H9 (cell line): ENCODE measurements around the gene IQSEC1. TPM values are rescaled to one million over a fixed set of nuclear protein-coding genes. Genes with fewer than 3 reads are reported as not detected.

Source experiments
- DNase-seq: peaks from one replicate; pipeline ENCODE4 v3.0.0-alpha.2; 2017
- H2AFZ ChIP-seq: one replicate; pipeline ENCODE4 v1.6.1; 2013; ENCODE audit warnings: mild to moderate bottlenecking, low read length, control low read depth, moderate library complexity
- H2AK5ac ChIP-seq: 2 replicates; pipeline ENCODE4 v1.6.1; 2013; ENCODE audit warnings: low read length, control low read depth, mixed read lengths; ENCODE audit not compliant: insufficient read length
- H2BK120ac ChIP-seq: one replicate; pipeline ENCODE4 v1.6.1; 2013; ENCODE audit warnings: low read depth, mild to moderate bottlenecking, low read length, control low read depth, inconsistent platforms; ENCODE audit not compliant: poor library complexity, severe bottlenecking
- H2BK12ac ChIP-seq: 2 replicates; pipeline ENCODE4 v1.6.1; 2013; ENCODE audit warnings: low read length, control low read depth, mixed read lengths, low read depth; ENCODE audit not compliant: insufficient read length
- H2BK15ac ChIP-seq: 2 replicates; pipeline ENCODE4 v1.6.1; 2013; ENCODE audit warnings: low read depth, low read length, control low read depth
- H2BK20ac ChIP-seq: one replicate; pipeline ENCODE4 v1.6.1; 2013; ENCODE audit warnings: low read depth, mild to moderate bottlenecking, low read length, control low read depth, inconsistent platforms; ENCODE audit not compliant: poor library complexity, severe bottlenecking
- H2BK5ac ChIP-seq: 2 replicates; pipeline ENCODE4 v1.6.1; 2013; ENCODE audit warnings: low read length, control low read depth, mixed read lengths; ENCODE audit not compliant: insufficient read length
- H3K14ac ChIP-seq: 2 replicates; pipeline ENCODE4 v1.6.1; 2013; ENCODE audit warnings: low read length, control low read depth; ENCODE audit not compliant: insufficient read depth
- H3K18ac ChIP-seq: 2 replicates; pipeline ENCODE4 v1.6.1; 2013; ENCODE audit warnings: low read depth, mild to moderate bottlenecking, mixed read lengths, low read length, control low read depth; ENCODE audit not compliant: insufficient read length
- H3K23ac ChIP-seq: 2 replicates; pipeline ENCODE4 v1.6.1; 2013; ENCODE audit warnings: low read length, control low read depth, mixed read lengths, low read depth; ENCODE audit not compliant: insufficient read length
- H3K23me2 ChIP-seq: 2 replicates; pipeline ENCODE4 v1.6.1; 2013; ENCODE audit warnings: low read depth, mild to moderate bottlenecking, mixed read lengths, low read length, control low read depth; ENCODE audit not compliant: insufficient read length, poor library complexity, severe bottlenecking
- H3K27ac ChIP-seq: 2 replicates; pipeline ENCODE4 v1.5.1; 2013; ENCODE audit warnings: low read length, control low read depth, mixed read lengths, low read depth; ENCODE audit not compliant: insufficient read length
- H3K27me3 ChIP-seq: 2 replicates; pipeline ENCODE4 v1.6.1; 2013; ENCODE audit warnings: low read length, control low read depth, inconsistent platforms; ENCODE audit not compliant: insufficient read depth
- H3K4ac ChIP-seq: 2 replicates; pipeline ENCODE4 v1.6.1; 2013; ENCODE audit warnings: low read depth, mild to moderate bottlenecking, control low read depth, inconsistent platforms, low read length, moderate library complexity
- H3K4me1 ChIP-seq: 2 replicates; pipeline ENCODE4 v1.6.1; 2013; ENCODE audit warnings: low read length, control low read depth, inconsistent platforms; ENCODE audit not compliant: insufficient read depth
- H3K4me2 ChIP-seq: 2 replicates; pipeline ENCODE4 v1.6.1; 2013; ENCODE audit warnings: low read length, control low read depth, mixed read lengths; ENCODE audit not compliant: insufficient read length, insufficient read depth
- H3K56ac ChIP-seq: 2 replicates; pipeline ENCODE4 v1.6.1; 2013; ENCODE audit warnings: low read depth, mild to moderate bottlenecking, mixed read lengths, low read length, control low read depth; ENCODE audit not compliant: insufficient read length
- H3K79me1 ChIP-seq: 2 replicates; pipeline ENCODE4 v1.6.1; 2013; ENCODE audit warnings: low read depth, mild to moderate bottlenecking, moderate library complexity, low read length, control low read depth, inconsistent platforms; ENCODE audit not compliant: insufficient read depth, poor library complexity, severe bottlenecking
- H3K79me2 ChIP-seq: 2 replicates; pipeline ENCODE4 v1.6.1; 2013; ENCODE audit warnings: low read length, control low read depth, inconsistent platforms; ENCODE audit not compliant: insufficient read depth
- H3K9ac ChIP-seq: 2 replicates; pipeline ENCODE4 v1.6.1; 2013; ENCODE audit warnings: low read length, control low read depth, mixed read lengths; ENCODE audit not compliant: insufficient read length; ENCODE audit errors: extremely low read depth
- H3K9me3 ChIP-seq: one replicate; pipeline ENCODE4 v1.6.1; 2013; ENCODE audit warnings: low read depth, low read length, inconsistent platforms; ENCODE audit not compliant: control insufficient read depth
- H3T11ph ChIP-seq: one replicate; pipeline ENCODE4 v1.6.1; 2013; ENCODE audit warnings: mild to moderate bottlenecking, low read length, control low read depth, inconsistent platforms
- H4K20me1 ChIP-seq: one replicate; pipeline ENCODE4 v1.6.1; 2013; ENCODE audit not compliant: control insufficient read depth, insufficient read length, insufficient read depth
- H4K5ac ChIP-seq: 2 replicates; pipeline ENCODE4 v1.6.1; 2013; ENCODE audit warnings: low read depth, mild to moderate bottlenecking, mixed read lengths, low read length, control low read depth; ENCODE audit not compliant: insufficient read length
- H4K8ac ChIP-seq: replicated peaks from 2 replicates; pipeline ENCODE4 v1.6.1; 2013; ENCODE audit warnings: low read length, control low read depth, mixed read lengths, low read depth; ENCODE audit not compliant: insufficient read length
- H4K91ac ChIP-seq: 2 replicates; pipeline ENCODE4 v1.6.1; 2013; ENCODE audit warnings: low read depth, mild to moderate bottlenecking, moderate library complexity, mixed read lengths, low read length, control low read depth; ENCODE audit not compliant: insufficient read length
- H3K27ac Mint-ChIP-seq, 3 experiments: 2 replicates in 2 of 3; 3 replicates in 1 of 3; pipeline ENCODE4 v1.8.0; 2020 to 2021; ENCODE audit warnings: mixed read lengths in 3 of 3, mild to moderate bottlenecking in 1 of 3, moderate library complexity in 1 of 3
- H3K27me3 Mint-ChIP-seq: 2 replicates; pipeline ENCODE4 v1.8.0; 2021; ENCODE audit warnings: low read depth, mild to moderate bottlenecking, moderate library complexity, mixed read lengths
- H3K36me3 Mint-ChIP-seq, 3 experiments: 2 replicates in 2 of 3; 3 replicates in 1 of 3; pipeline ENCODE4 v1.8.0; 2020 to 2021; ENCODE audit warnings: low read depth in 3 of 3, mixed read lengths in 3 of 3; ENCODE audit not compliant: insufficient read depth in 1 of 3
- H3K4me1 Mint-ChIP-seq, 2 experiments: 2 replicates each; pipeline ENCODE4 v1.8.0; 2020; ENCODE audit warnings: mixed read lengths in 2 of 2
- H3K4me3 Mint-ChIP-seq, 2 experiments: 2 replicates in 1 of 2; 3 replicates in 1 of 2; pipeline ENCODE4 v1.8.0; 2020 to 2021; ENCODE audit warnings: mild to moderate bottlenecking in 2 of 2, mixed read lengths in 2 of 2, moderate library complexity in 1 of 2
- H3K9me3 Mint-ChIP-seq, 2 experiments: 2 replicates in 1 of 2; 3 replicates in 1 of 2; pipeline ENCODE4 v1.8.0; 2020; ENCODE audit warnings: mild to moderate bottlenecking in 2 of 2, mixed read lengths in 2 of 2, moderate library complexity in 1 of 2
- WGBS: extraction: QIAGEN DNeasy Blood & Tissue Kit; methylation state at CpG from one replicate; pipeline ENCODE4 v1.1.7; 2013; ENCODE audit warnings: missing lambda C conversion rate, low lambda C conversion rate, mixed read lengths; ENCODE audit not compliant: insufficient read length; ENCODE audit errors: extremely low coverage; 5-methylcytosine and 5-hydroxymethylcytosine counted together
- total RNA-seq: library from RNA; stranded (reverse); gene quantifications from 2 replicates; pipeline ENCODE4 v1.2.1, GENCODE V29; 2021
- TF ChIP-seq, protein P1 (sequence below): fragments of 200-600 bp; sonication (generic); conservative IDR thresholded peaks from 3 replicates; pipeline ENCODE4 v1.8.0; 2021; ENCODE audit warnings: antibody characterized with exemption, mild to moderate bottlenecking

IQSEC1 gene
- total RNA-seq, 1 experiment from 2014 or later = 19.1 TPM

DNA sequence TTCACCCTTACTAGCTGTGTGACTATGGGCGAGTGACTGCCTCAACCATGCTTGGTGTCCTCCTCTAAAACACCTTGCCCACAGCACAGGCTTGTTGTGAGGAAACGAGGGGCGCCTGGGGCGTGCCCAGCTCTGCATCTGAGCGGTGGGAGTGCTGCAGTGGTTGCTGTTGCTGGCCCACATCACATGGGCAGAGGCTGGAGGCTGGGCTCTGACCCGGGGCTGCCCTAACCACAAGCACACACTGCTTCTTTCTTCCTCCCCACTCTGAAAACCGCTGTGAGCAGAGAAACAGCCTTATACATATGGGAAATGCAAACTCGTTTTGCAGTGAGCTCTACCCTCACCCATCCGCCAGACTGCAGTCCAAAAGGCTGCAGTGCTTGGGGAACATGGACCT, 157.1 kb downstream of the IQSEC1 start:
- Histone ChIP-seq H2BK5ac (no peak overlapping the region), H3K4ac (no peak overlapping the region), H3K9me3 (no peaks in the 10 kb centered on the region), H3K79me2 (no peaks in the 10 kb centered on the region), H3K27me3 (no peaks in the 10 kb centered on the region), H3K23me2 (no peaks in the 10 kb centered on the region), H3K14ac (no peak overlapping the region), H3T11ph (no peak overlapping the region), H2BK15ac (no peak overlapping the region), H2AFZ (no peak overlapping the region), H3K56ac (no peak overlapping the region), H3K79me1 (no peaks in the 10 kb centered on the region), H2BK120ac (no peak overlapping the region), H3K9ac (no peak overlapping the region), H3K4me1 (no peaks in the 10 kb centered on the region), H4K5ac (no peak overlapping the region), H3K18ac (no peak overlapping the region), H4K20me1 (no peaks in the 10 kb centered on the region), H3K4me2 (no peak overlapping the region), H2BK12ac (no peak overlapping the region), H2AK5ac (no peak overlapping the region), H2BK20ac (no peak overlapping the region), H3K27ac (no peak overlapping the region), H3K23ac (no peak overlapping the region), H4K8ac (no peak overlapping the region), H4K91ac (no peak overlapping the region)
- WGBS = no CpG with 5 or more reads among the region's 9 CpGs
- TF ChIP-seq, protein P1, sequence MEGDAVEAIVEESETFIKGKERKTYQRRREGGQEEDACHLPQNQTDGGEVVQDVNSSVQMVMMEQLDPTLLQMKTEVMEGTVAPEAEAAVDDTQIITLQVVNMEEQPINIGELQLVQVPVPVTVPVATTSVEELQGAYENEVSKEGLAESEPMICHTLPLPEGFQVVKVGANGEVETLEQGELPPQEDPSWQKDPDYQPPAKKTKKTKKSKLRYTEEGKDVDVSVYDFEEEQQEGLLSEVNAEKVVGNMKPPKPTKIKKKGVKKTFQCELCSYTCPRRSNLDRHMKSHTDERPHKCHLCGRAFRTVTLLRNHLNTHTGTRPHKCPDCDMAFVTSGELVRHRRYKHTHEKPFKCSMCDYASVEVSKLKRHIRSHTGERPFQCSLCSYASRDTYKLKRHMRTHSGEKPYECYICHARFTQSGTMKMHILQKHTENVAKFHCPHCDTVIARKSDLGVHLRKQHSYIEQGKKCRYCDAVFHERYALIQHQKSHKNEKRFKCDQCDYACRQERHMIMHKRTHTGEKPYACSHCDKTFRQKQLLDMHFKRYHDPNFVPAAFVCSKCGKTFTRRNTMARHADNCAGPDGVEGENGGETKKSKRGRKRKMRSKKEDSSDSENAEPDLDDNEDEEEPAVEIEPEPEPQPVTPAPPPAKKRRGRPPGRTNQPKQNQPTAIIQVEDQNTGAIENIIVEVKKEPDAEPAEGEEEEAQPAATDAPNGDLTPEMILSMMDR = no peak
- Mint-ChIP-seq H3K27me3 (no peaks in the 10 kb centered on the region), H3K4me1 (peaks cover 0 to 3% of the 10 kb centered on the region in 2 experiments; a peak in 2 of 4 replicates), H3K36me3 (peaks cover 31 to 44% (median 36%) of the 10 kb centered on the region in 3 experiments), H3K27ac (no peak overlapping the region; a peak in 1 of 7 replicates), H3K9me3 (no peaks in the 10 kb centered on the region; a peak in 1 of 5 replicates), H3K4me3 (no peak overlapping the region)
- no peak for DNase-seq
